ENCODE results near the gene PZP. TPM values are rescaled to one million over a fixed set of nuclear protein-coding genes. Genes with fewer than 3 reads are reported as not detected.
"Not testable (repeated sequence)": the region's sequence is repeated elsewhere in the genome, so short reads cannot be mapped to it uniquely, and the experiment has no call there.

PZP gene
- total and polyA plus RNA-seq, 8 donors: 0.13 TPM; not detected in 7

DNA sequence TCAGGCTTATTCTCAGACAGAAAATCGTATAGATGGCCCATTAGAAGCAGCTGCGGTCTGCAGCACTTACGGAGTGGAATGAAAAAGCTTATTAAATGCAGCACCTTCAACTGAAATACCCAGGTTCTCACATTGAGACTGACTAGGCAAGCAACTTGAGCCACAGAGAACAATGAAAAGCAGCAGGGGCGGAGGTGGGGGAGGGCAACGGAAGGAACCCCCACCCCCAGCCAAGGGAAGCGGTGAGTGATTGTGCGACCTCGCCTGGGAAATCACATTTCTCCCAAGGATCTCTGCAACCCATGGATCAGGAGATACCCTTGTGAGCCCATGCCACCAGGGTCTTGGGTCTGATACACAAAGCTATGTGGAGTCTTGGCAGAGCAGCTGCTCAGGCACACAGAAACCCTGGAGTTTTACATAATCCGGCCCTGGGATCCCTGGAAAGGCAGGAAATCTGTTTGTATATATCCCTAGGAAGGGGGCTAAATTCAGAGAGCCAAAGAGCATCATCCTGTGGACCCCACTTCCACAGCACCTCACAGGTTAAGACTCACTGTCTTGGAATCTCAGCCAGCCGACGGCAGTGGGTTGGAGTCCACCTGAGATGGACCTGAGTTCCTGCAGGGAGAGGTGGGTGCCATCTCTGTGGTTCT is 38.1 kb downstream of the PZP start:
- peak in 1 of 2 donors; percentile 4 for DNase-seq
- Histone ChIP-seq H3K36me3 (no peaks in the 10 kb centered on the region), H3K4me3 (no peak overlapping the region), H3K27ac (no peak overlapping the region), H3K4me1 (no peaks in the 10 kb centered on the region), H3K9me3 (no peaks in the 10 kb centered on the region), H3K27me3 (no peaks in the 10 kb centered on the region)
- TF ChIP-seq EP300 (IDR thresholded peaks at IDR 0.05) (no peak), POLR2A (IDR thresholded peaks at IDR 0.05) (no peak), POLR2AphosphoS5 (IDR thresholded peaks at IDR 0.05) (no peak)
- TF ChIP-seq, protein P1, sequence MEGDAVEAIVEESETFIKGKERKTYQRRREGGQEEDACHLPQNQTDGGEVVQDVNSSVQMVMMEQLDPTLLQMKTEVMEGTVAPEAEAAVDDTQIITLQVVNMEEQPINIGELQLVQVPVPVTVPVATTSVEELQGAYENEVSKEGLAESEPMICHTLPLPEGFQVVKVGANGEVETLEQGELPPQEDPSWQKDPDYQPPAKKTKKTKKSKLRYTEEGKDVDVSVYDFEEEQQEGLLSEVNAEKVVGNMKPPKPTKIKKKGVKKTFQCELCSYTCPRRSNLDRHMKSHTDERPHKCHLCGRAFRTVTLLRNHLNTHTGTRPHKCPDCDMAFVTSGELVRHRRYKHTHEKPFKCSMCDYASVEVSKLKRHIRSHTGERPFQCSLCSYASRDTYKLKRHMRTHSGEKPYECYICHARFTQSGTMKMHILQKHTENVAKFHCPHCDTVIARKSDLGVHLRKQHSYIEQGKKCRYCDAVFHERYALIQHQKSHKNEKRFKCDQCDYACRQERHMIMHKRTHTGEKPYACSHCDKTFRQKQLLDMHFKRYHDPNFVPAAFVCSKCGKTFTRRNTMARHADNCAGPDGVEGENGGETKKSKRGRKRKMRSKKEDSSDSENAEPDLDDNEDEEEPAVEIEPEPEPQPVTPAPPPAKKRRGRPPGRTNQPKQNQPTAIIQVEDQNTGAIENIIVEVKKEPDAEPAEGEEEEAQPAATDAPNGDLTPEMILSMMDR (IDR thresholded peaks at IDR 0.05): no peak
- 68 to 77% (median 72%) methylated on average over 9 to 11 of the region's 11 CpGs for WGBS, 5 donors
- intact Hi-C loops (cut with DNase I; ENCODE audit: low total_unique reads): no loop called here

DNA sequence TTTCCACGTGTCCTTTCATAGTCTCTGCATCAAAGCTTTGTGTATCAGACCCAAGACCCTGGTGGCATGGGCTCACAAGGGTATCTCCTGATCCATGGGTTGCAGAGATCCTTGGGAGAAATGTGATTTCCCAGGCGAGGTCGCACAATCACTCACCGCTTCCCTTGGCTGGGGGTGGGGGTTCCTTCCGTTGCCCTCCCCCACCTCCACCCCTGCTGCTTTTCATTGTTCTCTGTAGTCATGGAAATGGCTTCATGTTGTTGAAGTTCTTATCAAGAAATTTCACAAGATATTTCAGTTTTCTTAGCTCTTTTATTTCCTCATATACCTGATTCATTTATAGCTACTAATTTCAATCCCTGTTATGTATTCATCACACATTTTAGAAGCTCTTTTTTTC is 40.9 kb downstream of the PZP start:
- H3K36me3 ChIP-seq; H3K4me3 ChIP-seq; intact Hi-C loops (cut with DNase I; ENCODE audit: low total_unique reads); H3K27ac ChIP-seq; H3K9me3 ChIP-seq; H3K27me3 ChIP-seq; H3K4me1 ChIP-seq; DNase-seq: not testable (repeated sequence)
- 43 to 82% (median 67%) methylated on average over 2 to 5 of the region's 5 CpGs for WGBS, 5 donors

DNA sequence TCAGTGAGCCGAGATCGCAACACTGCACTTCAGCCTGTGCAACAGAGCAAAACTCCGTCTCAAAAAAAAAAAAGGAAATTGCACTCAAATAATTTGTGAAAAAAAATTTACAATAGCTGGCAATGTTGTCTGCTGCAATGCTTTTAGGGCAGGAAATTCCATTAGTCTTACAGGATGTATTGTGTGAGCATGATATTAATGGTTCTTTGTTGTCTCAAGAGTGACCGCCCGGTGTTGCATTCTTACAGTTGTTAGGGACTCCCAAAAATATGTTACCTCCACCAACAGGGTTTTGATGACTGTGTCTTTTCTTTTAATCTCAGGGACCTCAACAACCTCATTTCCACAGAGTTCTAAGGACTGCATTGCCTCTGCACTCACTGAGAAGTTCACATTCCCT is 44.8 kb downstream of the PZP start:
- WGBS, 5 donors: 79 to 90% (median 84%) methylated on average over 5 of the region's 5 CpGs
- Histone ChIP-seq H3K4me1 (no peaks in the 10 kb centered on the region), H3K9me3 (no peaks in the 10 kb centered on the region), H3K27ac (no peak overlapping the region), H3K4me3 (no peak overlapping the region), H3K36me3 (no peaks in the 10 kb centered on the region), H3K27me3 (no peaks in the 10 kb centered on the region)
- intact Hi-C loops (cut with DNase I; ENCODE audit: low total_unique reads): no loop called here
- DNase-seq: peak in 1 of 2 donors; percentile 21
- TF ChIP-seq, protein P1 (IDR thresholded peaks at IDR 0.05): no peak
- TF ChIP-seq POLR2A (IDR thresholded peaks at IDR 0.05) (no peak), EP300 (IDR thresholded peaks at IDR 0.05) (no peak), POLR2AphosphoS5 (IDR thresholded peaks at IDR 0.05) (no peak)

- no peak for DNase-seq
- H3K27ac ChIP-seq: no peak overlapping the region
- TF ChIP-seq POLR2A (IDR thresholded peaks at IDR 0.05) (no peak), EP300 (IDR thresholded peaks at IDR 0.05) (no peak), POLR2AphosphoS5 (IDR thresholded peaks at IDR 0.05) (no peak)
- TF ChIP-seq, protein P1 (IDR thresholded peaks at IDR 0.05): no peak
- no peaks in the 10 kb centered on the region for H3K27me3 ChIP-seq
- no peak overlapping the region for H3K4me3 ChIP-seq
- H3K36me3 ChIP-seq: no peaks in the 10 kb centered on the region
- no peaks in the 10 kb centered on the region for H3K9me3 ChIP-seq
- intact Hi-C loops (cut with DNase I; ENCODE audit: low total_unique reads): no loop called here
- no peaks in the 10 kb centered on the region for H3K4me1 ChIP-seq
- WGBS, 5 donors: 85 to 91% (median 87%) methylated on average over 4 of the region's 4 CpGs
Observed at GRCh38 chr12:9156119-9156518, 52.1 kb downstream of the PZP start.

- intact Hi-C loops (cut with DNase I; ENCODE audit: low total_unique reads): no loop called here
- H3K4me3 ChIP-seq: no peak overlapping the region
- WGBS, 5 donors: 65 to 72% (median 67%) methylated on average over 6 of the region's 6 CpGs
- H3K4me1 ChIP-seq: no peaks in the 10 kb centered on the region
- no peak for DNase-seq
- no peaks in the 10 kb centered on the region for H3K27me3 ChIP-seq
- TF ChIP-seq POLR2A (IDR thresholded peaks at IDR 0.05) (no peak), POLR2AphosphoS5 (IDR thresholded peaks at IDR 0.05) (no peak), EP300 (IDR thresholded peaks at IDR 0.05) (no peak)
- TF ChIP-seq, protein P1 (IDR thresholded peaks at IDR 0.05): no peak
- no peak overlapping the region for H3K27ac ChIP-seq
- peaks cover 0 to 16% (median 3%) of the 10 kb centered on the region in 4 donors for H3K9me3 ChIP-seq
- no peaks in the 10 kb centered on the region for H3K36me3 ChIP-seq
Observed at GRCh38 chr12:9149372-9149771, 58.8 kb downstream of the PZP start.

All from stomach (tissue), 9 donors.